NOMO-1 (cell line): ENCODE measurements around the gene DIP2C.
"Not testable (repeated sequence)": the region's sequence is repeated elsewhere in the genome, so short reads cannot be mapped to it uniquely, and the experiment has no call there.

Experiments
- DNase-seq, 2 experiments: peaks; one replicate each; lab custom pipeline; 2025; ENCODE audit not compliant: unreplicated experiment in 2 of 2; lab: John Stamatoyannopoulos, UW

The DIP2C gene

DNA sequence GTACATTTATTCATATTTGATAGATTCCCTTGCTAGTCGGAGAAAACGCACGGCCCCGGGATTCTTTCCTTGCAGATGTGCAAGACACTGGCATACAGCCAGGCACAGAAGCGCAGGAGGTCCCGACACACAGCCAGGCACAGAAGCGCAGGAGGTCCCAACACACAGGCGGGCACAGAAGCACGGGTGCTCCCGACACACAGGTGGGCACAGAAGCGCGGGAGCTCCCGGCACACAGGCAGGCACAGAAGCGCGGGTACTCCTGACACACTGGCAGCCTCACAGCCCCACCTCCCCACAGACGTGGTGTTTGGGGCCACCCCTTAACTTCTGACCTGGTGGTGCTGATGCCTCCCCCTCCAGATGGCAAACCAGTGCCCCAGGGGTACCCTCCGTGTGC is 316.9 kb downstream of the DIP2C start:
- no peak for DNase-seq

GRCh38 chr10:371515-371914 is 318.0 kb downstream of the DIP2C start:
- DNase-seq, result no peak

- DNase-seq, result no peak
Measured at GRCh38 chr10:370449-370825, 319.0 kb downstream of the DIP2C start.

DNA sequence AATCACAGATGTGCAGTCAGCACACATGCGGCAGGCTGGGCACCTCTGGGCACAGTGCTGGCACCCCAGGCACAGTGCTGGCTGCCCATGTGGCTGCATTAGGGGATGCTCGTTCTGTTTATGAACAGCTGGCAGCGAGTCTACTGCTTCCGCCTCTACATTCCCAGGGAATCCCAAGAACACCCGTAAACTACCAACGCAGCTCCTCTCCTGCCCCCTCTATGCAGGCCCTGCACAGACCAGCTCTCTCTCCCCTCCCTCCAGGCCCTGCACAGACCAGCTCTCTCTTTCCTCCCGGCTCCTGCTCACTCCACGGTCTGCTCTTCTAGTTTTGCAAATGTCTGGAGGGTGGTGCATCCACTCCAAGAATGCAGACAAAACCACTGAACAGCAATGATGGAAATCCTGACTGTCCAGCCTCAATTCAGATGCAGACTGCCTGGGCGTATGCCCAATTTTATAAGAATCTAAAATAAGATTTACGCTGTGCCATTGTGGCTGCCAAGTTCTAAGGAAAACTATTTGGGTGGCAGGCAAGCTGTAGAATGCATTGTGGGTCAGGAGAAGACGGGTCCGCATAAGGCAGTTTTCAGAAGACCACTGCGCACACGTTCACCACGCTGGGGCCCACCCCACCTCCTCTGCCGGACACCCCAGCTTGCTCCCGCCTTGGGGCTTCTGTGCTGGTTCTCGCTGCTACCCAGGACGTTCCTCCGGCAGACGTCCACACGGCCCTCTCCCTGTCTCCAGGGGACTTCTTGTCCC is 319.6 kb downstream of the DIP2C start:
- no peak for DNase-seq

GRCh38 chr10:369221-369683 is 320.2 kb downstream of the DIP2C start:
- DNase-seq, result no peak

- DNase-seq, result no peak
Measured at GRCh38 chr10:368579-369220, 320.8 kb downstream of the DIP2C start.

DNA sequence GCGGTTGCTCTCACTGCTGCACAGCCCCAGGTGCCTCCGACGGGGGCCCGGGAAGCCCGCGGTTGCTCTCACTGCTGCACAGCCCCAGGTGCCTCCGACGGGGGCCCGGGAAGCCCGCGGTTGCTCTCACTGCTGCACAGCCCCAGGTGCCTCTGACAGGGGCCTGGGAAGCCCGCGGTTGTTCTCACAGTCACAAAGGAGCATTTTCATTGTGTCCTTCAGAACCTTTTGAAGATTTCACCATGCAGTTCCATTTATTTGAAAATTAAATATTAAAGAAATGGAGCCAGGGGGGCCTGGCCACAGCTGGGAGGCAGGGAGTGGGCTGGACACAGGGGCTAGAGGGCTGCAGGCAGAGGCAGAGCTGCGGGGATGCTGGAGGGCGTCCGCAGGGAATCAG is 321.4 kb downstream of the DIP2C start:
- not testable (repeated sequence) for DNase-seq

- no peak for DNase-seq
Measured at GRCh38 chr10:367636-368035, 321.8 kb downstream of the DIP2C start.

DNA sequence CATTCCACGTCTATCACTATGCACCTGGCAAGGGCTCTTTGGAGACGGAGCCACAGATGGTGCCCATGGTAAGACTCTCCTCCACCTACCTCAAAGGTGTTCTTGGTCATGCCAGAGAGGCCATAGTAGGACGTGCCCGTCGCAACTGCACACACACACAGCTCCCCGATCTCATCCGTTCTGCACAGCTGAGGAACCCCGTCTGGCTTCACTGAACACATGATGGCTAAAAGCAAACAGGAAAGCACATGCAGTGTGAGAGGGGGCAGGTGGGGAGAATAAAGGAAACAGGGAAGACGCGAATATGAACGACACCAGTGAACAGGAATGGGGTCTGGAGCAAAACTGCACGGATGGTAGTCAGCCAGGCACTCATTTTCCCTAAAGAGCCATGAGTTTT is 323.3 kb downstream of the DIP2C start:
- no peak for DNase-seq

GRCh38 chr10:364267-364775 is 325.1 kb downstream of the DIP2C start:
- no peak for DNase-seq

- DNase-seq, result no peak
Measured at GRCh38 chr10:363152-363551, 326.3 kb downstream of the DIP2C start.

DNA sequence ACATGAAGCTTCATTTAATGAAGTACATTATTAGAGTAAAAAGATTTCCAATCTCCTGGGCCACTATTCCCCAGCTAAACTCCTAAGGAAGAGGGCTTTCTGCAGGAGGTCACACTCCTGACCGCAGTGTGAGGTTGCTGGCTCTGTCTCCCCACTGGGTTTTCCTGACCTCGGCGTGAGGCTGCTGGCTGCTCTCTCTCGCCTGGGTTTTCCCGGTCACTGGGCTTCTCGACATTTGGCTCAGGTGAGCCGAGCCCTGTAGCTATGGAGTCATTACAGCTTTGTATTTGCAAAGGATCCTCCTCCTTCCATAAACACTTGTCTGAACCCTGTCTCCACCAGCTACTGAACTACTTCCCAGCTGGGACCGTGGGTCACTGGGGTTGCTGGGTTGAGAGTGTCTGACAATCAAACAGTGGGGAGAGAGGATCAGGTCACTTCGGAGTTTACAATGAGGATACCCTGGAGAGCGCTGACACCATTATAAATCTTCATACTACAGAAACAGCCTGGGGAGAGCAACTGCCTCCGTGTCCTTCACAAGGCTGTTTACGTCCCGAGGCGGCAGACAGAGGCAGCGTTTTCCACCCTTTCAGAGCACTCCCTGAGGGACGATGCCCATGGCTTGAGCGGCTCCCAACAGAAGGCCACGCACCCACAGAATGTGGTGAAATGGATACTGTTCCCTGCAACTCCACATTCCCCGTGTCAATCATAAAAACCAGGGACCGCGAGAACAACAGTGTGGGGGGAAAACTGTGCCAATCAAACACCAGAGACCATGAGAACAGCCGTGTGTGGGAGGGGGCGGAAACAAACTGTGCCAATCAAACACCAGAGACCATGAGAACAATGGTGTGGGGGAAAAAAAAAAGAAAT is 328.0 kb downstream of the DIP2C start:
- no peak for DNase-seq

DNA sequence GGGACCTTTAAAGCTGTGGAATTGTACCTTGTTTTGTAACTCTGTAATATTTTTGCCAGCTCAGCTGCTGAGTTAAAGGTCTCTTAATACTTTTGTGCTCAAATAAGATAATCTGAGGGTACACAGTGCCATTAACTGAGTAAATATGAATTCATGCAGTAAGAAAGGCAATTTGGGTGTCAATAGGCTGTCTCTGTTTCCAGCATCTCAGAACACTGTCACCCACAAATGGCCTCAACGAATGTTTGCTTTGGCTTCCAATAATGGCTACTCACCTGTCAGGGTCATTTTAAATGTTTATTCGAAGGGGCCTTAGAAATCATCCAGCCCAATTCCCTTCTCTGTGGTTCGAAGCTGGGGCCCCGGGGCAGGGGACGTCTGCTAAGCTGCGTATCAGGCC is 328.8 kb downstream of the DIP2C start:
- DNase-seq, result no peak

DNA sequence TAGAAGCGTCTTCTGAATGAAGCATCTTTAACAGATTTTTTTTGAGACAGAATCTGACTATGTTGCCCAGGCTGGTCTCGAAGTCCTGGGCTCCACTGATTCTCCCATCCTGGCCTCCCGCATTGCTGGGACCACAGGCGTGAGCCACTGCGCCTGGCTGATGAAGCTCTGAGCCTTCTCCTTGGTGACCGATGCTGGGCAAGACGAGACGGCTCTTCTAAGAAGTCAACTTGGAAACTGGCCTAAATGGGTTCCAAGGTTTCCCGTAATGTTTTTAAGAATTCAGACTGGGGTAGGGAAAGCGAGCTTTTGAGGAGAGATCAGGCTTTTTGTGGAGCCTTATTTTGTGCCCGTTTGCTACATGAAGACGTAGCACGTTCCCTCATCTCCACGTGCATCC is 329.7 kb downstream of the DIP2C start:
- DNase-seq, result no peak

GRCh38 chr10:359093-359492 is 330.4 kb downstream of the DIP2C start:
- no peak for DNase-seq

GRCh38 chr10:357201-357950 is 332.1 kb downstream of the DIP2C start:
- DNase-seq, result no peak

- DNase-seq, result no peak
Measured at GRCh38 chr10:356452-356851, 333.0 kb downstream of the DIP2C start.

DNA sequence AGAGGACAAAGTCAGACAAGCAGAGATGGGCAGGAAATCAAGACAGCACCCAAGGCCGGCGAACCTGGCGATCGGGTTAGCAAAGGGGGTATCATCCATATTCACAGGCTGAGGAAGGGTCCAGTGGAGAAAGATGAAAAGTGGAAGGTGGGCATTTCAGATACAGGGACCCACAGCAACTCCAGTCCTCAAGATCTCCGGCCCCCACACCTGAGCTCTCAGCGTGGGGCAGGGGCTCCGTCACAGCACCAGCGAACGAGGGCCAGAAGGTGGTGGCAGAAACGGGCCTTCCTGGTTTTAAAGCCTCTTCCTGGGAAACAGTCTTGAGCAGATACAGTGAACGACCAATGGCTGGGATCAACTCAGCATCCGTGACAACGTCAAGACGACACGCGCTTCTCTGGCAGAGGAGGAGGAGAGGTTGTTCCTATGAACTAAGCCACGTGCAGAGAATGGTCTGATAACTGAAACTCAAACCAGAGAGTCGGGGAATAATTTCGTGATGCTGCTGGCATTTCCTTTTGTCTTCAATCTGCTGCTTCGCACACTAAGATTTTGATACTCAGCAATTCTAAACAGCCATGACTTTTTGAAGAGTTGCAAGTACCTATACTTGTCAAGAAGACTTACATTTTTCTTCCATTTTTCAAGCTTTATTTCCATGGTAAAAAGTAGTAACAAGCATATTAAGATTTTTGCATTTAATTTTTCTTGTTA is 334.4 kb downstream of the DIP2C start:
- no peak for DNase-seq

DNA sequence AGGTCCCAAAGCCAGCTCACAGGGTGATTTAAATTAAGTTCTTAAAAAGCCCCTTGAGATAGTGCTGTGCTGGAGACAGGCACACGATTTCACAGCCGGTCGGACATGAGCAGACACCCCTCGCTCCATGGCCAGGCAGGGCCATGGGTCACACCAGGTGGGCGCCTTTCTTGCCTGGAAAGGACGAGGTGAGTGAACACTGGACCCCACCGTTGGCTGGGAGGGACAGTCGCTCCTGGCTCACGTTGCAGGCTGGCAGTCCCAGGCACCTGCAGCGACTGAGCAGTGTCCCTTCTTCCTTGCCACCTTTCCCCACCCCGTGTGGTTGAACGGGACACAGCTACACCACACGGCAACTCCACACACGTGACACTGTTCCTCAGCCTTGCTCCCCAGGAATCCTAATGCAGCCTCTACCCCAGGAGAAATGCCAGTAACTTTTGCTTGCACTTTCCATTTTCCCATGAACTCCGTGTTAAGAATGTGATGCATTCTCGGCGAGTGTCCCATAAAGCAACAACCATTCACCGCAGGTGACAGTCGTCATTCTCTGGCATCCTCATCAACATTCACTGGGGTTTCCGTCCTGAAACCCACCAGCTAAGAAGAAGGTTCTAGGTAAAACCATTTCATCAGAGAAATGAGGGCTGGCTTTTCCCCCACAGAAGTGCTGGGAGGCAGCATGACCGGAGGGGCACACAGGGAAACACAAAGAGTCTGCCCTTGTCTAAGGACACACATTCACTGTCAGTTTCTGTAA is 336.8 kb downstream of the DIP2C start:
- no peak for DNase-seq
